Measurements from ENCODE around the gene CEP112. TPM values are rescaled to one million over a fixed set of nuclear protein-coding genes. Genes with fewer than 3 reads are reported as not detected.

CEP112 gene
- total and polyA plus RNA-seq, 4 donors = 1.1 to 4.9 (median 1.4) TPM

DNA sequence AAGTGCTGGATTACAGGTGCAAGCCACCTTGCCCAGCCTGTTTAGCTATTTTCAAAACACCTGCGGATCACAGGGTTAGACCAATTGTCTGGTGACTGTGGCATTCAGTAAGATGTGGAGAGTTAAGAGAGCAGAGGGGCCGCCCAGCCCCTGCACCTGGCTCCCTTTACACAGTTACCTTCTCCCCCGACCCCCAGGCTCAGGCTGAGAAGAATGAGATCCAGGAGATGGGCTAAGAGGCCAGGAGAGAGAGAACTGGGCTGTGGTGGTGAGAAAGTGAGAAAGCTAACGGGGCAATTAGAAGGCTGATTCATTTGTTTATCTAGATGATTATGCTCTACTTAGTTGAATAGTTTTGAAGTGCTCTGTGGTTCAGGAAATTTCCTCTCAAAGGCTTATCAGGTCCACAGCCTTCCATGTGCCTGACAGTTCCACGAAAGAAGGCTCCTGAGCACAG lies 562.7 kb downstream of the CEP112 start:
- Histone ChIP-seq H3K36me3 (ENCODE audit: control insufficient read depth in 4 of 4, insufficient read depth in 3 of 4, low read depth in 1 of 4, low read length in 3 of 4) (no peaks in the 10 kb centered on the region), H3K4me3 (ENCODE audit: low read depth in 1 of 3, low read length in 3 of 3) (no peak overlapping the region), H3K9me3 (ENCODE audit: control insufficient read depth in 4 of 4, low read length in 3 of 4) (no peaks in the 10 kb centered on the region), H3K9ac (ENCODE audit: low read depth in 1 of 2, low read length in 2 of 2) (no peak overlapping the region), H3K4me1 (ENCODE audit: control insufficient read depth in 4 of 4, insufficient read depth in 4 of 4, low read length in 3 of 4) (peaks cover 0 to 2% (median 0%) of the 10 kb centered on the region in 4 donors), H3K27ac (ENCODE audit: low read depth in 1 of 2, low read length in 2 of 2) (no peak overlapping the region), H3K27me3 (ENCODE audit: control insufficient read depth in 4 of 4, insufficient read depth in 4 of 4, low read length in 3 of 4) (no peaks in the 10 kb centered on the region)
- no peak for TF ChIP-seq SP1 (IDR thresholded peaks at IDR 0.05)
- TF ChIP-seq HNF4G (IDR thresholded peaks at IDR 0.05) = no peak
- TF ChIP-seq, protein P1, sequence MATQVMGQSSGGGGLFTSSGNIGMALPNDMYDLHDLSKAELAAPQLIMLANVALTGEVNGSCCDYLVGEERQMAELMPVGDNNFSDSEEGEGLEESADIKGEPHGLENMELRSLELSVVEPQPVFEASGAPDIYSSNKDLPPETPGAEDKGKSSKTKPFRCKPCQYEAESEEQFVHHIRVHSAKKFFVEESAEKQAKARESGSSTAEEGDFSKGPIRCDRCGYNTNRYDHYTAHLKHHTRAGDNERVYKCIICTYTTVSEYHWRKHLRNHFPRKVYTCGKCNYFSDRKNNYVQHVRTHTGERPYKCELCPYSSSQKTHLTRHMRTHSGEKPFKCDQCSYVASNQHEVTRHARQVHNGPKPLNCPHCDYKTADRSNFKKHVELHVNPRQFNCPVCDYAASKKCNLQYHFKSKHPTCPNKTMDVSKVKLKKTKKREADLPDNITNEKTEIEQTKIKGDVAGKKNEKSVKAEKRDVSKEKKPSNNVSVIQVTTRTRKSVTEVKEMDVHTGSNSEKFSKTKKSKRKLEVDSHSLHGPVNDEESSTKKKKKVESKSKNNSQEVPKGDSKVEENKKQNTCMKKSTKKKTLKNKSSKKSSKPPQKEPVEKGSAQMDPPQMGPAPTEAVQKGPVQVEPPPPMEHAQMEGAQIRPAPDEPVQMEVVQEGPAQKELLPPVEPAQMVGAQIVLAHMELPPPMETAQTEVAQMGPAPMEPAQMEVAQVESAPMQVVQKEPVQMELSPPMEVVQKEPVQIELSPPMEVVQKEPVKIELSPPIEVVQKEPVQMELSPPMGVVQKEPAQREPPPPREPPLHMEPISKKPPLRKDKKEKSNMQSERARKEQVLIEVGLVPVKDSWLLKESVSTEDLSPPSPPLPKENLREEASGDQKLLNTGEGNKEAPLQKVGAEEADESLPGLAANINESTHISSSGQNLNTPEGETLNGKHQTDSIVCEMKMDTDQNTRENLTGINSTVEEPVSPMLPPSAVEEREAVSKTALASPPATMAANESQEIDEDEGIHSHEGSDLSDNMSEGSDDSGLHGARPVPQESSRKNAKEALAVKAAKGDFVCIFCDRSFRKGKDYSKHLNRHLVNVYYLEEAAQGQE (IDR thresholded peaks at IDR 0.05) = no peak
- no peak for TF ChIP-seq NR2F2 (IDR thresholded peaks at IDR 0.05)
- TF ChIP-seq, protein P2, sequence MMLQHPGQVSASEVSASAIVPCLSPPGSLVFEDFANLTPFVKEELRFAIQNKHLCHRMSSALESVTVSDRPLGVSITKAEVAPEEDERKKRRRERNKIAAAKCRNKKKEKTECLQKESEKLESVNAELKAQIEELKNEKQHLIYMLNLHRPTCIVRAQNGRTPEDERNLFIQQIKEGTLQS (IDR thresholded peaks at IDR 0.05) = no peak
- no peak for TF ChIP-seq EGR1 (IDR thresholded peaks at IDR 0.05; ENCODE audit: low read depth in 2 of 2)
- 89% methylated on average over 5 of the region's 5 CpGs for WGBS
- no peak for DNase-seq (ENCODE audit: low spot score)

DNA sequence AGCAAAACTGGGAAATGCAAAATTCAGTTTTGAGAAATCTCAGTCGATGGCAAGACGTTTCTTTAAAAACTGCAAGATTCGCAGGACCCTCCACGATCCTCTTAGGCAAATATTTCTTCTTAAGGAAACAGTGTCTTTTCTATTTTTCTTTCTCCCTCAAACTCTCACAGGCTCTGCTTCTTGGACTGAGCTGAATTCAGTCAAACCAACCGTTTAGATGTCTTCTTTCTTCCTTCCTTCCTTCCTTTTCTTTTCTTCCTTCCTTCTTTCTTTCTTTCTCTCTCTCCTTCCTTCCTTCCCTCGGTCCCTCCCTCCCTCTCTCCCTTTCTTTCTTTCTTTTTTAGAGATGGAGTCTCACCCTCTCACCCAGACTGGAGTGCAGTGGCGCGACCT lies 563.3 kb downstream of the CEP112 start:
- Histone ChIP-seq H3K27me3 (ENCODE audit: control insufficient read depth in 4 of 4, insufficient read depth in 4 of 4, low read length in 3 of 4) (no peaks in the 10 kb centered on the region), H3K36me3 (ENCODE audit: control insufficient read depth in 4 of 4, insufficient read depth in 3 of 4, low read depth in 1 of 4, low read length in 3 of 4) (no peaks in the 10 kb centered on the region), H3K9ac (ENCODE audit: low read depth in 1 of 2, low read length in 2 of 2) (no peak overlapping the region), H3K27ac (ENCODE audit: low read depth in 1 of 2, low read length in 2 of 2) (no peak overlapping the region), H3K4me3 (ENCODE audit: low read depth in 1 of 3, low read length in 3 of 3) (no peak overlapping the region), H3K4me1 (ENCODE audit: control insufficient read depth in 4 of 4, insufficient read depth in 4 of 4, low read length in 3 of 4) (no peaks in the 10 kb centered on the region), H3K9me3 (ENCODE audit: control insufficient read depth in 4 of 4, low read length in 3 of 4) (no peaks in the 10 kb centered on the region)
- DNase-seq (ENCODE audit: low spot score) = no peak
- 71% methylated on average over 8 of the region's 8 CpGs for WGBS
- no peak for TF ChIP-seq YY1 (IDR thresholded peaks at IDR 0.05)

DNA sequence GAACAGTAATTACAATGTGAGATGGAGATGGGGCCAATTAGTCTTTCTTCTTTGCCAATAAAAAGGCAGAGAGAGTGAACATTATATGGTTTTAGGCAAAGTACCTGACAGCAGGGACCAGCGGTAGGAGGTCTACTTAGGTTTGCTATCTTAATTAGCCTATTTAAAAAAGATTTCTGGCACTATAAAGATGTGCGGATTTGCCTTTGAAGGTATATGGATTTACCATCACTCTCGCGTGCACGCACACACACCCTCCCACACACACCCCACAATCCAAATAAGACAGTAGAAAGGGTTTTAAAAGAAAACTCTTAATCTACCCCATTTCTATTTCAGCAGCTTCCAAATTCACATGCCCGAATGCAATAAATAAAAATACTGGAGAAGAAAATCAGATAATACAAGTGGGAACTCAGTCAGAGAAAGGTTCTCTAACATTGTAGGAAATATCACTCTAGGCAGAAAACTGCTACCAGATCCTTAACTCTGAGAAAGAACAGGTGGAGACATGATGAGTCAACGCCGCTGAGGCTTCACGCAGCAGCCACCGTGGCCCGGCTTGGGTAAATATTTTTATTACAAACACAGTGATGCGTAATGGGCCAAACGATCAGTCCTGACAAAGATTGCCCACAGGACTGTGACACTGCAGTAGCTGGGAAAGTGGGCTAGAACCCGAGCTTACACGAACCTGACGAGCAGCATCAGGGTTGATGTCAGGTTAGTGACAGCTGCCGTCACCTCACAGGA lies 563.9 kb downstream of the CEP112 start:
- Histone ChIP-seq H3K4me1 (ENCODE audit: control insufficient read depth in 4 of 4, insufficient read depth in 4 of 4, low read length in 3 of 4) (no peaks in the 10 kb centered on the region), H3K36me3 (ENCODE audit: control insufficient read depth in 4 of 4, insufficient read depth in 3 of 4, low read depth in 1 of 4, low read length in 3 of 4) (no peaks in the 10 kb centered on the region), H3K27me3 (ENCODE audit: control insufficient read depth in 4 of 4, insufficient read depth in 4 of 4, low read length in 3 of 4) (no peaks in the 10 kb centered on the region), H3K4me3 (ENCODE audit: low read depth in 1 of 3, low read length in 3 of 3) (no peak overlapping the region), H3K27ac (ENCODE audit: low read depth in 1 of 2, low read length in 2 of 2) (no peak overlapping the region), H3K9me3 (ENCODE audit: control insufficient read depth in 4 of 4, low read length in 3 of 4) (no peaks in the 10 kb centered on the region), H3K9ac (ENCODE audit: low read depth in 1 of 2, low read length in 2 of 2) (no peak overlapping the region)
- TF ChIP-seq, protein P2 (IDR thresholded peaks at IDR 0.05) = no peak
- TF ChIP-seq HNF4A (conservative IDR thresholded peaks at IDR 0.05) = no peak
- TF ChIP-seq TAF1 (conservative IDR thresholded peaks at IDR 0.05) = no peak
- TF ChIP-seq, protein P3, sequence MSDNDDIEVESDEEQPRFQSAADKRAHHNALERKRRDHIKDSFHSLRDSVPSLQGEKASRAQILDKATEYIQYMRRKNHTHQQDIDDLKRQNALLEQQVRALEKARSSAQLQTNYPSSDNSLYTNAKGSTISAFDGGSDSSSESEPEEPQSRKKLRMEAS (IDR thresholded peaks at IDR 0.05) = no peak
- TF ChIP-seq YY1 (IDR thresholded peaks at IDR 0.05) = no peak
- TF ChIP-seq GABPA (IDR thresholded peaks at IDR 0.05 in 1 of 2, conservative IDR thresholded peaks at IDR 0.05 in 1 of 2) = no peak
- no peak for TF ChIP-seq JUND (IDR thresholded peaks at IDR 0.05)
- TF ChIP-seq, protein P4, sequence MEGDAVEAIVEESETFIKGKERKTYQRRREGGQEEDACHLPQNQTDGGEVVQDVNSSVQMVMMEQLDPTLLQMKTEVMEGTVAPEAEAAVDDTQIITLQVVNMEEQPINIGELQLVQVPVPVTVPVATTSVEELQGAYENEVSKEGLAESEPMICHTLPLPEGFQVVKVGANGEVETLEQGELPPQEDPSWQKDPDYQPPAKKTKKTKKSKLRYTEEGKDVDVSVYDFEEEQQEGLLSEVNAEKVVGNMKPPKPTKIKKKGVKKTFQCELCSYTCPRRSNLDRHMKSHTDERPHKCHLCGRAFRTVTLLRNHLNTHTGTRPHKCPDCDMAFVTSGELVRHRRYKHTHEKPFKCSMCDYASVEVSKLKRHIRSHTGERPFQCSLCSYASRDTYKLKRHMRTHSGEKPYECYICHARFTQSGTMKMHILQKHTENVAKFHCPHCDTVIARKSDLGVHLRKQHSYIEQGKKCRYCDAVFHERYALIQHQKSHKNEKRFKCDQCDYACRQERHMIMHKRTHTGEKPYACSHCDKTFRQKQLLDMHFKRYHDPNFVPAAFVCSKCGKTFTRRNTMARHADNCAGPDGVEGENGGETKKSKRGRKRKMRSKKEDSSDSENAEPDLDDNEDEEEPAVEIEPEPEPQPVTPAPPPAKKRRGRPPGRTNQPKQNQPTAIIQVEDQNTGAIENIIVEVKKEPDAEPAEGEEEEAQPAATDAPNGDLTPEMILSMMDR (IDR thresholded peaks at IDR 0.05; ENCODE audit: low read depth, low read length, missing input control) = no peak
- TF ChIP-seq, protein P5, sequence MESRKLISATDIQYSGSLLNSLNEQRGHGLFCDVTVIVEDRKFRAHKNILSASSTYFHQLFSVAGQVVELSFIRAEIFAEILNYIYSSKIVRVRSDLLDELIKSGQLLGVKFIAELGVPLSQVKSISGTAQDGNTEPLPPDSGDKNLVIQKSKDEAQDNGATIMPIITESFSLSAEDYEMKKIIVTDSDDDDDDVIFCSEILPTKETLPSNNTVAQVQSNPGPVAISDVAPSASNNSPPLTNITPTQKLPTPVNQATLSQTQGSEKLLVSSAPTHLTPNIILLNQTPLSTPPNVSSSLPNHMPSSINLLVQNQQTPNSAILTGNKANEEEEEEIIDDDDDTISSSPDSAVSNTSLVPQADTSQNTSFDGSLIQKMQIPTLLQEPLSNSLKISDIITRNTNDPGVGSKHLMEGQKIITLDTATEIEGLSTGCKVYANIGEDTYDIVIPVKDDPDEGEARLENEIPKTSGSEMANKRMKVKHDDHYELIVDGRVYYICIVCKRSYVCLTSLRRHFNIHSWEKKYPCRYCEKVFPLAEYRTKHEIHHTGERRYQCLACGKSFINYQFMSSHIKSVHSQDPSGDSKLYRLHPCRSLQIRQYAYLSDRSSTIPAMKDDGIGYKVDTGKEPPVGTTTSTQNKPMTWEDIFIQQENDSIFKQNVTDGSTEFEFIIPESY (IDR thresholded peaks at IDR 0.05) = no peak
- TF ChIP-seq HNF4G (IDR thresholded peaks at IDR 0.05) = no peak
- no peak for TF ChIP-seq EGR1 (IDR thresholded peaks at IDR 0.05; ENCODE audit: low read depth in 2 of 2)
- TF ChIP-seq FOXA1 (IDR thresholded peaks at IDR 0.05) = no peak
- no peak for TF ChIP-seq SP1 (IDR thresholded peaks at IDR 0.05)
- 50% methylated on average over 17 of the region's 17 CpGs for WGBS
- DNase-seq (ENCODE audit: low spot score) = no peak

Data from liver (tissue), 9 donors.